ENCODE measurements around the gene KRR1. TPM values are rescaled to one million over a fixed set of nuclear protein-coding genes. Genes with fewer than 3 reads are reported as not detected.

The KRR1 gene
- total RNA-seq (10 to 100 TPM; 38.6 to 42.5 TPM), polyA plus RNA-seq (10 to 100 TPM in 1 of 2 donors, 1 to 10 TPM in 1; 3.8 to 17.8 TPM)
- long read RNA-seq, donor 1, full-length matches to known transcripts, result 28 of 57 reads
- long read RNA-seq, donor 1, partial matches to known transcripts, result 2 of 57 reads
- long read RNA-seq, donor 1, other reads (novel, unspliced or antisense), result 27 of 57 reads
- long read RNA-seq, donor 2, full-length matches to known transcripts, result 6 of 21 reads
- long read RNA-seq, donor 2, partial matches to known transcripts, result 2 of 21 reads
- long read RNA-seq, donor 2, other reads (novel, unspliced or antisense), result 13 of 21 reads

DNA sequence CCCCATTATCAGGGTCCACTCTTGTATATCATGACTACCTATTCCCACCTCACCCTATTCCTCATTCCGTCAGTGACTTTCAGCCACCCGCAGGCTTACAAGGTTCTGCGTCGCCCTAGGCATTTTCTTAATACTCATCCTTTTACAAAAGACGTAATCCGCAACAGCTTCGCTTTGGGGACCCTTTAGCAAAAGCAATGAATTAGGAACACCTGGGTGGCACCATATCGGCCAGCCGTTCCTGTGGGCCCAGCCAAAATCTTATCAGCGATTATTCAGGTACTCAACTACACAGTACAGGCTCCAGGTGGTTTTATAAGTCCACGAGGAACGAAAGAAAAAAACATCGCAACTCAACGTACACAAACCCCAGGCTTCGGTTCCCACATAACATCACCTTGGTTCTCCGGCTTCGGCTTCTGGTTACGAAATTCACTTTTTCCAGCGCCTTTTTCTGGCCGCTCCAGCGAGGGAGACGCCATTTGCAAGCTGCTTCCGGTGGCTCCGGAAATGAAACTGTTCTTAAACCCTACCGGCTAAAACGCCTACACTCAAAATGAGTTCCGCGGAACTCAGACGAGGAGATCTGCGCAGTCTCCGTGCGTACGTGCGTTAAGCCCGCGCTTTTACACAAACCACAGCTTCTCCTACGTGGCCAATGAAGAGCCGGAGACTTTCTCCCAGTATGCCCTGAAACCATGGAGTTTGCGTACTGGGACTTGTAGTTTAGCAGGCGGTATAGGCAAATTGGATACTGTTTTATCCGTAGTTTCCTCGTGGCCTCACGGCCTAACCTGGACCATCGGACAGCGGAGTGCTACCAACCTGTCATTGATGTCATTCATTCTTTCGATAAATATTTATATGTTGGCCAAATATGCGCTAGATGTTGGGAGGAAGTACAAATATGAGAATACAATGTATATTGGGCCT, at the start of gene KRR1:
TSS of gene KRR1 (minus strand) at position 494 of the 933 bp plus-strand sequence. CDS start at position 482, 12 bp downstream.
- peak; percentile 98 for ATAC-seq (ENCODE audit: low FRiP score)
- intact Hi-C loops (cut with DNase I), result loop anchor here in 1 of 2 donors (5.0 kb wide), 1 partner anchor 521 kb away; the partner anchor contains the start of gene PHLDA1
- H3K4me1 ChIP-seq (ENCODE audit: control insufficient read depth in 1 of 2, insufficient read depth in 2 of 2, low read length in 2 of 2), result no peaks in the 10 kb centered on the region
- DNase-seq, result peak; percentile 94 to 96
- H3K27me3 ChIP-seq (ENCODE audit: control insufficient read depth in 1 of 2, insufficient read depth in 2 of 2, low read length in 1 of 2), result no peaks in the 10 kb centered on the region
- no peaks in the 10 kb centered on the region for H3K9me3 ChIP-seq (ENCODE audit: control insufficient read depth, low read length)
- 3% methylated on average over 47 of the region's 47 CpGs for WGBS, 2 donors
- peak within 1 kb of the TSS; percentile 64 to 98 for H3K4me3 ChIP-seq (ENCODE audit: low read length in 2 of 2)
- H3K36me3 ChIP-seq (ENCODE audit: control insufficient read depth in 1 of 2, insufficient read depth in 2 of 2, low read length in 1 of 2), result no peaks in the 10 kb centered on the region
- H3K27ac ChIP-seq (ENCODE audit: low read depth in 1 of 2, low read length in 2 of 2), result peak within 1 kb of the TSS in 1 of 2 donors; percentile 70

DNA sequence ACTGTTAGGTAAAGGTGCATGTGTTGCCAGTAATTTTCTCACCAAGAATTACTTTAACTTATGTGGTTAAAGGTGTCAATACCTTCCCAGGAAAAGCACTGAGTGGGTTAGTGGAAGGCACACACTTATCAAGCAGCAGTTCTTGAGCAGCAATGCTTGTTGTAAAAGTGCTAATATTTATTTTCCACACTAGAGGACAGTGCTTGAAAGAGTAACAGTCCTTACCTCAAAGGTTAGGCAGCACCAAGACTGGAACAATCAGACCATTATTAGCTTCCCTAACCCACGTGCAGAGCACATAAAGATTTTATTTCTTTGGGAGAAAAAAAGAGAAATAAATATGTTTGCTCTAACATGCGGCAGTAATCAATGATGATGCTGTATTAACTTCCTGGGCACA, 48.8 kb upstream of the KRR1 start:
- H3K27ac ChIP-seq (ENCODE audit: low read depth in 1 of 2, low read length in 2 of 2), result no peak overlapping the region
- DNase-seq (no peak), ATAC-seq (ENCODE audit: low FRiP score) (no peak)
- intact Hi-C loops (cut with DNase I), result no loop called here
- H3K27me3 ChIP-seq (ENCODE audit: control insufficient read depth in 1 of 2, insufficient read depth in 2 of 2, low read length in 1 of 2), result no peaks in the 10 kb centered on the region
- no peaks in the 10 kb centered on the region for H3K36me3 ChIP-seq (ENCODE audit: control insufficient read depth in 1 of 2, insufficient read depth in 2 of 2, low read length in 1 of 2)
- no peaks in the 10 kb centered on the region for H3K9me3 ChIP-seq (ENCODE audit: control insufficient read depth, low read length)
- 31% methylated on average over 2 of the region's 2 CpGs for WGBS, 2 donors
- no peak overlapping the region for H3K4me3 ChIP-seq (ENCODE audit: low read length in 2 of 2)
- H3K4me1 ChIP-seq (ENCODE audit: control insufficient read depth in 1 of 2, insufficient read depth in 2 of 2, low read length in 2 of 2), result no peaks in the 10 kb centered on the region

DNA sequence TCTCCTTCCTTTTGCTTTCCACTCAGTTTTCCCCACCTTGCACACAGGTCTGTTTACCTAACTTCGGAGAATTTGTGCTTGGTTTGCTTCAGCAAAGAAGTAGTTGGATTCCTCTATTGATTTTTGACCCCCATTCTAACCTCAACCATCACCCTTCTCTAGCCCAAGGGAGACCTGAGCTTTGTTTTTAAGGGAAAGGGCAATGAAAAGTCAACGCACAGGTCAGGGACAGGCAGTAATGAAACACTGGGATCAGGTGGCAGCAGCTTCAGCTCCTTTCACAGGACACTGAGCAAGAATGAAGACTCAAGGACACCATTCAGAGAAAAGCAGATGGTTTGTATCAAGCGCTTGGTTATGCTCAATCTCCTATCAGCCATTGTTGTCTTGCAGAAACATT, 46.9 kb upstream of the KRR1 start:
- Histone ChIP-seq H3K36me3 (ENCODE audit: control insufficient read depth in 1 of 2, insufficient read depth in 2 of 2, low read length in 1 of 2) (no peaks in the 10 kb centered on the region), H3K27me3 (ENCODE audit: control insufficient read depth in 1 of 2, insufficient read depth in 2 of 2, low read length in 1 of 2) (no peaks in the 10 kb centered on the region), H3K9me3 (ENCODE audit: control insufficient read depth, low read length) (no peaks in the 10 kb centered on the region), H3K4me1 (ENCODE audit: control insufficient read depth in 1 of 2, insufficient read depth in 2 of 2, low read length in 2 of 2) (peaks cover 0 to 2% of the 10 kb centered on the region in 2 donors), H3K27ac (ENCODE audit: low read depth in 1 of 2, low read length in 2 of 2) (no peak overlapping the region), H3K4me3 (ENCODE audit: low read length in 2 of 2) (no peak overlapping the region)
- intact Hi-C loops (cut with DNase I), result loop anchor here in 1 of 2 donors (10.0 kb wide), 1 partner anchor 477 kb away; the partner anchor contains the start of gene PHLDA1
- 87 to 90% methylated on average over 3 of the region's 3 CpGs for WGBS, 2 donors
- no peak for DNase-seq
- ATAC-seq (ENCODE audit: low FRiP score), result no peak

DNA sequence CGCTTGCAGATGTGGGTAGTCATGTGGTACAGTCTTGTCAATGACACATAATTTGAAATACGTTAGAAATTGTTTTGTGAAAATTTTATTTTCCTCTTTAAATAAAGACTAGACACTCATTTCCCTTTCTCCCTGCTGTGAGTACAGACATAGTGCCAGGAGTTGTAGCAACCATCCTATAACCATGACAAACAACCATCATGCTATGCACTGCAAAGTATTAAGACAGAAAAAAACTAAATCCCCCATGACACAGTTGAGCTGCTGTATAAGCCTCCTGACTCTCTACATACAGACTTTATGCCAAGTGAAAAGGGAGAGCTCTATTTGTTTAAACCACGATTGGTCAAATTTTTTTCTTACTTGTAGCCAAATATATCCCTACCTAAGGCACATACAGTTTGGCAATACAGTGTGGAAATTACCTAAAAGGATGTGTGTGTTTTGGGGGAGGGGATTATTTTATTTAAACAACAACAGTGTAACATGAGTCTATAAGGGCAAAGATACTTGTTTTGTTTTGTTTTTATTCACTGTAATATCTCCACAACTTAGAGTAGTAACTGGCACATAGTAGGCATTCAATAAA, 45.0 kb upstream of the KRR1 start:
- H3K27ac ChIP-seq (ENCODE audit: low read depth in 1 of 2, low read length in 2 of 2), result no peak overlapping the region
- no peak for ATAC-seq (ENCODE audit: low FRiP score)
- no peaks in the 10 kb centered on the region for H3K27me3 ChIP-seq (ENCODE audit: control insufficient read depth in 1 of 2, insufficient read depth in 2 of 2, low read length in 1 of 2)
- peaks cover 0 to 2% of the 10 kb centered on the region in 2 donors for H3K4me1 ChIP-seq (ENCODE audit: control insufficient read depth in 1 of 2, insufficient read depth in 2 of 2, low read length in 2 of 2)
- no peak overlapping the region for H3K4me3 ChIP-seq (ENCODE audit: low read length in 2 of 2)
- H3K9me3 ChIP-seq (ENCODE audit: control insufficient read depth, low read length), result no peaks in the 10 kb centered on the region
- intact Hi-C loops (cut with DNase I), result loop anchor here in 1 of 2 donors (10.0 kb wide), 1 partner anchor 478 kb away; the partner anchor contains the start of gene PHLDA1
- WGBS, 2 donors, result 51 to 55% methylated on average over 3 of the region's 3 CpGs
- H3K36me3 ChIP-seq (ENCODE audit: control insufficient read depth in 1 of 2, insufficient read depth in 2 of 2, low read length in 1 of 2), result no peaks in the 10 kb centered on the region
- no peak for DNase-seq

DNA sequence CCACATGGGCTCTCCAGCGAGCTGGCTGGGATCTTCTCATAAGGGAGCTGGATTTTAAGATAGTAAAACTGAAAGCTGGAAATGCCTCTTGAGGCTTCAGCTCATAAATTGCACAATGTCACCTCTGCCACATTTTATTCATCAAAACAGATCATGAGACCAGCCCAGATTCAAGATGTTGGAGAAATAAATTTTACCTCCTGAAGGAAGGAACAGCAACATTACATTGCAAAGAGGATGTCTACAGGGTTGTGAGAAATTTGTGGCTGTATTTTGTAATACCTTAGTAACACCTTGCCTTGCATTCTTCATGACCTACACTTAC, 43.1 kb upstream of the KRR1 start:
- Histone ChIP-seq H3K27ac (ENCODE audit: low read depth in 1 of 2, low read length in 2 of 2) (peak overlapping the region in 1 of 2 donors; percentile 59), H3K4me3 (ENCODE audit: low read length in 2 of 2) (no peak overlapping the region), H3K27me3 (ENCODE audit: control insufficient read depth in 1 of 2, insufficient read depth in 2 of 2, low read length in 1 of 2) (no peaks in the 10 kb centered on the region), H3K36me3 (ENCODE audit: control insufficient read depth in 1 of 2, insufficient read depth in 2 of 2, low read length in 1 of 2) (no peaks in the 10 kb centered on the region), H3K4me1 (ENCODE audit: control insufficient read depth in 1 of 2, insufficient read depth in 2 of 2, low read length in 2 of 2) (peaks cover 0 to 2% of the 10 kb centered on the region in 2 donors), H3K9me3 (ENCODE audit: control insufficient read depth, low read length) (no peaks in the 10 kb centered on the region)
- no peak for DNase-seq
- intact Hi-C loops (cut with DNase I), result loop anchor here in 1 of 2 donors (10.0 kb wide), 1 partner anchor 480 kb away; the partner anchor contains the start of gene PHLDA1
- no peak for ATAC-seq (ENCODE audit: low FRiP score)
- 83 to 92% methylated on average over 1 of the region's 1 CpG for WGBS, 2 donors

DNA sequence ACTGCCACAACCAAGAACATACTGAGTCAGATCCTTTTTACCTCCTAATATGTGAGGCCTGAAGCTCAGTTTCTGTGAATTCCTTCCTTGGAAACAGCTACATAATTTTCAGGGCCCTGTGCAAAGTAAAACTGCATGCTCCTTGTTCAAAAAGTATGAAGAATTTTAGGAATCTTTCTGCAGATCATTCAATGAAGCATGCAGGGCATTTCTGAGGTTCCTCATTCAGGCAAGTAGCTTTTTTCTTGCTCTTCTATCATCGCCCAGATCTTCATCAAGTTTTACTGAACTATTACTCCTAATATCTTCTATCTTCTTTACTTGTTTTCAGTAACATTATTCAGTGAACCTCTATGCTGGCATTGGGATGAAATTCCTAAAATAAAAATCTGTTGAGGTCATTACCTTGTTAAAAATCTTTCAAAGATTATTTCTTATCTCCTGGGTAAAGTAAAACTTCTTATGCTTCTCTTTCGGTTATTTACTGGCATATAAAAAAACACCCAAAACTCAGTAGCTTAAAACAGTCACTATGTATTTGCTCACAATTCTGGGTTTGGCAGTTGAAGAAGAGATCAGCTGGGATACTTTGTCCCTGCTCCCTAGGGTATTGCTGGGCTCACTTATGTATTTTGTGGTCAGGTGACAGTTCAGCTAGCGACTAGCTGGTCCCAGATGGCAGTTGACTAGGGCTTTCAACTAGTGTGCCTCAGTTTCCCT, 42.6 kb upstream of the KRR1 start:
- H3K4me3 ChIP-seq (ENCODE audit: low read length in 2 of 2), result no peak overlapping the region
- no peak for DNase-seq
- intact Hi-C loops (cut with DNase I), result loop anchor here in 1 of 2 donors (10.0 kb wide), 1 partner anchor 481 kb away; the partner anchor contains the start of gene PHLDA1
- no peaks in the 10 kb centered on the region for H3K27me3 ChIP-seq (ENCODE audit: control insufficient read depth in 1 of 2, insufficient read depth in 2 of 2, low read length in 1 of 2)
- H3K9me3 ChIP-seq (ENCODE audit: control insufficient read depth, low read length), result no peaks in the 10 kb centered on the region
- no peaks in the 10 kb centered on the region for H3K36me3 ChIP-seq (ENCODE audit: control insufficient read depth in 1 of 2, insufficient read depth in 2 of 2, low read length in 1 of 2)
- 10 to 16% methylated on average over 3 of the region's 3 CpGs for WGBS, 2 donors
- ATAC-seq (ENCODE audit: low FRiP score), result no peak
- peaks cover 0 to 2% of the 10 kb centered on the region in 2 donors for H3K4me1 ChIP-seq (ENCODE audit: control insufficient read depth in 1 of 2, insufficient read depth in 2 of 2, low read length in 2 of 2)
- H3K27ac ChIP-seq (ENCODE audit: low read depth in 1 of 2, low read length in 2 of 2), result peak overlapping the region in 1 of 2 donors; percentile 59

DNA sequence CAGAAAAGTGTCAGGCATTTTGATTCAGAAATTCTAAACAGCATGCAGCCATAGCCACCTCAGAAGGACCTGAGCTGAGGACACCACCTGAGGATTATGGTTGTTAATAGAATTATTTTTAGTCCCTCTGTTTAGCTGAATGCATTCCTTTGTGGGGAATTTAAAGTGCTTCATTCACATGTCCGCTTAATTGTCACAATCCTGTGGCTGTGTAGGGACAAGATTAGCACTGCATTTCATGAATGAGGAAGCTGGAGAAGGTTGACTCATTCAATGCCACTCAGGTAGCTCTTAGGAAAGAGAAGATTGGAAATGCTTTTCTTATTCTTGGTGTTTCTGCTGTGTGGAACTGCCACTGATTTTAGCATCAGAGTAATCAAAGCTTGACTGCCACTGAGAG, 42.0 kb upstream of the KRR1 start:
- Histone ChIP-seq H3K36me3 (ENCODE audit: control insufficient read depth in 1 of 2, insufficient read depth in 2 of 2, low read length in 1 of 2) (no peaks in the 10 kb centered on the region), H3K4me3 (ENCODE audit: low read length in 2 of 2) (no peak overlapping the region), H3K4me1 (ENCODE audit: control insufficient read depth in 1 of 2, insufficient read depth in 2 of 2, low read length in 2 of 2) (peaks cover 0 to 2% of the 10 kb centered on the region in 2 donors), H3K27me3 (ENCODE audit: control insufficient read depth in 1 of 2, insufficient read depth in 2 of 2, low read length in 1 of 2) (no peaks in the 10 kb centered on the region), H3K9me3 (ENCODE audit: control insufficient read depth, low read length) (no peaks in the 10 kb centered on the region), H3K27ac (ENCODE audit: low read depth in 1 of 2, low read length in 2 of 2) (peak overlapping the region in 1 of 2 donors; percentile 25)
- no peak for ATAC-seq (ENCODE audit: low FRiP score)
- DNase-seq, result no peak
- 38 to 42% methylated on average over 1 of the region's 1 CpG for WGBS, 2 donors
- intact Hi-C loops (cut with DNase I), result loop anchor here in 1 of 2 donors (10.0 kb wide), 1 partner anchor 481 kb away; the partner anchor contains the start of gene PHLDA1

DNA sequence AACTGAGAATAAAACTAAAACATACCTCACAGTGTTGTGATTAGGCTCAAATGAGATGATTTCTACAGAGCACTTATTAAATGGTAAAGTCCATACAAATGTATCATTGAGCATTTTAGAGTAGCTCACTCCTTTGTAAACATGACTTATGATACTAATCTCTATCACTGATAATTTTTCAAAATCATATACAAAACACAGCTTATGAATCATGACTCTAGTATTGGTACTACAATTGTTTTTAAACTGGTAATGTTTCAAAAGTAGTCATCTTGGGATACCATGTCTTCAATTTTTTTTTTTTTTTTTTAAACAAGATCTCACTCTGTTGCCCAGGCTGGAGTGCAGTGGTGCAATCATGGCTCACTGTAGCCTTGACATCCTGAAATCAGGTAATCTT, 40.1 kb upstream of the KRR1 start:
- no peak for DNase-seq
- Histone ChIP-seq H3K4me1 (ENCODE audit: control insufficient read depth in 1 of 2, insufficient read depth in 2 of 2, low read length in 2 of 2) (peaks cover 0 to 2% of the 10 kb centered on the region in 2 donors), H3K27me3 (ENCODE audit: control insufficient read depth in 1 of 2, insufficient read depth in 2 of 2, low read length in 1 of 2) (no peaks in the 10 kb centered on the region), H3K36me3 (ENCODE audit: control insufficient read depth in 1 of 2, insufficient read depth in 2 of 2, low read length in 1 of 2) (no peaks in the 10 kb centered on the region), H3K9me3 (ENCODE audit: control insufficient read depth, low read length) (no peaks in the 10 kb centered on the region), H3K4me3 (ENCODE audit: low read length in 2 of 2) (no peak overlapping the region), H3K27ac (ENCODE audit: low read depth in 1 of 2, low read length in 2 of 2) (no peak overlapping the region)
- ATAC-seq (ENCODE audit: low FRiP score), result no peak
- intact Hi-C loops (cut with DNase I), result loop anchor here in 1 of 2 donors (10.0 kb wide), 1 partner anchor 483 kb away; the partner anchor contains the start of gene PHLDA1

Data from aorta (tissue), 5 donors.